ENCODE results near the gene C17orf107. TPM values are rescaled to one million over a fixed set of nuclear protein-coding genes. Genes with fewer than 3 reads are reported as not detected.
A peak's percentile ranks its signal among the peaks of the same experiment; 100 is the strongest.

Gene C17orf107
- total and polyA plus RNA-seq, 9 of the 15 experiments (the other 6 are each of a cell fraction or from before 2014, with no cell fraction given): 0.05 to 0.29 (median 0.07) TPM; not detected in 4

- Histone ChIP-seq H3K9ac (ENCODE audit: insufficient read depth in 1 of 2, low read depth in 2 of 2, low read length in 2 of 2) (peak overlapping the region in 1 of 2 experiments; percentile 42; a peak in 1 of 4 replicates), H4K20me1 (replicated peaks; ENCODE audit: control insufficient read depth, insufficient read depth, low read length) (peaks cover 22% of the 10 kb centered on the region), H3K4me3 (no peak overlapping the region), H3K9me1 (ENCODE audit: control insufficient read depth, insufficient read depth, low read length) (no peaks in the 10 kb centered on the region), H3K36me3 (ENCODE audit: control insufficient read depth, insufficient read depth, low read length) (peaks cover 74% of the 10 kb centered on the region), H2AFZ (ENCODE audit: low read depth, low read length) (no peak overlapping the region), H3K79me2 (ENCODE audit: control insufficient read depth, insufficient read depth, low read length) (peaks cover 92% of the 10 kb centered on the region), H3K4me2 (ENCODE audit: insufficient read depth, low read length) (no peak overlapping the region), H3K4me1 (replicated peaks in 1 of 2; ENCODE audit: control insufficient read depth in 2 of 2, insufficient read depth in 2 of 2, low read length in 2 of 2) (peaks cover 30 to 31% of the 10 kb centered on the region in 2 experiments; a peak in 4 of 5 replicates), H3K27ac (ENCODE audit: extremely low read depth, low read depth, low read length) (no peak overlapping the region), H3K27me3 (ENCODE audit: control insufficient read depth in 2 of 2, insufficient read depth in 2 of 2, low read length in 2 of 2) (no peaks in the 10 kb centered on the region), H3K9me3 (replicated peaks; ENCODE audit: control insufficient read depth, insufficient read depth, low read depth, low read length) (no peaks in the 10 kb centered on the region)
- no peak for ATAC-seq
- TF ChIP-seq HMG20B (CRISPR knock-in tag; IDR thresholded peaks at IDR 0.05) (no peak), ESRRB (CRISPR knock-in tag; IDR thresholded peaks at IDR 0.05; ENCODE audit: borderline replicate concordance) (no peak), ELF2 (CRISPR knock-in tag; IDR thresholded peaks at IDR 0.05) (no peak), POLR2A (conservative IDR thresholded peaks at IDR 0.05) (0 out of 2 replicates have a peak, but pooled peaks have one; percentile 19)
- TF ChIP-seq, protein P1, sequence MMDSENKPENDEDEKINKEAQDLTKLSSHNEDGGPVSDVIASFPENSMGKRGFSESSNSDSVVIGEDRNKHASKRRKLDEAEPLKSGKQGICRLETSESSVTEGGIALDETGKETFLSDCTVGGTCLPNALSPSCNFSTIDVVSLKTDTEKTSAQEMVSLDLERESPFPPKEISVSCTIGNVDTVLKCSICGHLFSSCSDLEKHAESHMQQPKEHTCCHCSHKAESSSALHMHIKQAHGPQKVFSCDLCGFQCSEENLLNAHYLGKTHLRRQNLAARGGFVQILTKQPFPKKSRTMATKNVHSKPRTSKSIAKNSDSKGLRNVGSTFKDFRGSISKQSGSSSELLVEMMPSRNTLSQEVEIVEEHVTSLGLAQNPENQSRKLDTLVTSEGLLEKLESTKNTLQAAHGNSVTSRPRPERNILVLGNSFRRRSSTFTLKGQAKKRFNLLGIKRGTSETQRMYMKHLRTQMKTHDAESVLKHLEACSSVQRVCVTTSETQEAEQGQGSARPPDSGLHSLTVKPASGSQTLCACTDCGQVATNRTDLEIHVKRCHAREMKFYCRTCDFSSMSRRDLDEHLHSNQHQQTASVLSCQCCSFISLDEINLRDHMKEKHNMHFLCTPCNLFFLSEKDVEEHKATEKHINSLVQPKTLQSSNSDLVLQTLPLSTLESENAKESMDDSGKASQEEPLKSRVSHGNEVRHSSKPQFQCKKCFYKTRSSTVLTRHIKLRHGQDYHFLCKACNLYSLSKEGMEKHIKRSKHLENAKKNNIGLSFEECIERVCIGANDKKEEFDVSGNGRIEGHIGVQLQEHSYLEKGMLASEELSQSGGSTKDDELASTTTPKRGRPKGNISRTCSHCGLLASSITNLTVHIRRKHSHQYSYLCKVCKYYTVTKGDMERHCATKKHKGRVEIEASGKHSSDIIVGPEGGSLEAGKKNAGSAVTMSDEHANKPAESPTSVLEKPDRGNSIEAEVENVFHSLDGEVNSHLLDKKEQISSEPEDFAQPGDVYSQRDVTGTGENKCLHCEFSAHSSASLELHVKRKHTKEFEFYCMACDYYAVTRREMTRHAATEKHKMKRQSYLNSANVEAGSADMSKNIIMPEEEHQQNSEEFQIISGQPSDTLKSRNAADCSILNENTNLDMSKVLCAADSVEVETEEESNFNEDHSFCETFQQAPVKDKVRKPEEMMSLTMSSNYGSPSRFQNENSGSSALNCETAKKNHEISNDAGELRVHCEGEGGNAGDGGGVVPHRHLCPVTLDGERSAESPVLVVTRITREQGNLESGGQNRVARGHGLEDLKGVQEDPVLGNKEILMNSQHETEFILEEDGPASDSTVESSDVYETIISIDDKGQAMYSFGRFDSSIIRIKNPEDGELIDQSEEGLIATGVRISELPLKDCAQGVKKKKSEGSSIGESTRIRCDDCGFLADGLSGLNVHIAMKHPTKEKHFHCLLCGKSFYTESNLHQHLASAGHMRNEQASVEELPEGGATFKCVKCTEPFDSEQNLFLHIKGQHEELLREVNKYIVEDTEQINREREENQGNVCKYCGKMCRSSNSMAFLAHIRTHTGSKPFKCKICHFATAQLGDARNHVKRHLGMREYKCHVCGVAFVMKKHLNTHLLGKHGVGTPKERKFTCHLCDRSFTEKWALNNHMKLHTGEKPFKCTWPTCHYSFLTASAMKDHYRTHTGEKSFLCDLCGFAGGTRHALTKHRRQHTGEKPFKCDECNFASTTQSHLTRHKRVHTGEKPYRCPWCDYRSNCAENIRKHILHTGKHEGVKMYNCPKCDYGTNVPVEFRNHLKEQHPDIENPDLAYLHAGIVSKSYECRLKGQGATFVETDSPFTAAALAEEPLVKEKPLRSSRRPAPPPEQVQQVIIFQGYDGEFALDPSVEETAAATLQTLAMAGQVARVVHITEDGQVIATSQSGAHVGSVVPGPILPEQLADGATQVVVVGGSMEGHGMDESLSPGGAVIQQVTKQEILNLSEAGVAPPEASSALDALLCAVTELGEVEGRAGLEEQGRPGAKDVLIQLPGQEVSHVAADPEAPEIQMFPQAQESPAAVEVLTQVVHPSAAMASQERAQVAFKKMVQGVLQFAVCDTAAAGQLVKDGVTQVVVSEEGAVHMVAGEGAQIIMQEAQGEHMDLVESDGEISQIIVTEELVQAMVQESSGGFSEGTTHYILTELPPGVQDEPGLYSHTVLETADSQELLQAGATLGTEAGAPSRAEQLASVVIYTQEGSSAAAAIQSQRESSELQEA (IDR thresholded peaks at IDR 0.05; ENCODE audit: low read depth): no peak
- BruUV-seq (replicated peaks): no TSS peak
- no peak for DNase-seq (ENCODE audit: extremely low read depth in 1 of 4, low spot score in 3 of 4)
- ChIA-PET POLR2A (interaction anchor here (0.6 to 2.4 kb wide), 3 partner anchors 14 to 45 kb away, joined by 3 to 5 read pairs (median 3); partner anchors contain the start of gene SPAG7), CTCF (ENCODE audit: low intra/inter-chr PET ratio) (no interaction called here)
- no peak for FAIRE-seq
- intact Hi-C loops (cut with micrococcal nuclease): no loop called here
- WGBS (ENCODE audit: insufficient coverage, low coverage, missing lambda C conversion rate): 95% methylated on average over 12 of the region's 13 CpGs
- in situ Hi-C loops (cut with MboI): no loop called here
Observed at GRCh38 chr17:4942760-4943508, 43.6 kb downstream of the C17orf107 start.
